PC-9 (cell line): ENCODE results near the gene KRTAP1-1. TPM values are rescaled to one million over a fixed set of nuclear protein-coding genes. Genes with fewer than 3 reads are reported as not detected.
"Not testable (repeated sequence)": the region's sequence is repeated elsewhere in the genome, so short reads cannot be mapped to it uniquely, and the experiment has no call there.

Source experiments
- BruUV-seq: library from RNA; stranded (reverse); fragments of 400-500 nt; replicated peaks from 2 replicates; lab custom pipeline; 2021; lab: Mats Ljungman, UMichigan
- CTCF ChIA-PET: fragments of 300-600 bp; sonication (Branson Sonifier 250); formaldehyde crosslinking; loops from one replicate; lab custom pipeline; 2022; ENCODE audit warnings: antibody characterized with exemption; lab: Charles Lee
- POLR2A ChIA-PET: fragments of 300-600 bp; sonication (Branson Sonifier 250); formaldehyde crosslinking; loops from one replicate; lab custom pipeline; 2022; ENCODE audit warnings: antibody characterized with exemption; ENCODE audit not compliant: unreplicated experiment; lab: Charles Lee
- DNase-seq, 2 experiments: peaks; one replicate each; pipeline versions ENCODE4 v3.0.0 to v3.0.0-alpha.2; 2015 to 2022; ENCODE audit warnings: mixed read lengths in 1 of 2
- H2AFZ ChIP-seq: fragments of 200-600 bp; sonication (generic); 2 replicates; pipeline ENCODE4 v1.8.1; 2017; ENCODE audit warnings: antibody characterized with exemption
- H3F3A ChIP-seq: fragments of 200-600 bp; sonication (generic); 2 replicates; pipeline ENCODE4 v1.8.1; 2017; ENCODE audit warnings: antibody characterized with exemption, mild to moderate bottlenecking, low read depth; ENCODE audit not compliant: insufficient read depth
- H3K27ac ChIP-seq: fragments of 200-600 bp; sonication (generic); 2 replicates; pipeline ENCODE4 v1.6.1; 2016; ENCODE audit warnings: mixed run types
- H3K27me3 ChIP-seq: fragments of 200-600 bp; sonication (generic); 2 replicates; pipeline ENCODE4 v1.6.1; 2016; ENCODE audit warnings: low read depth, mixed run types; ENCODE audit not compliant: insufficient read depth
- H3K36me3 ChIP-seq: fragments of 200-600 bp; sonication (generic); 2 replicates; pipeline ENCODE4 v1.6.1; 2016; ENCODE audit warnings: low read depth, mixed run types
- H3K4me1 ChIP-seq: fragments of 200-600 bp; sonication (generic); replicated peaks from 2 replicates; pipeline ENCODE4 v1.6.1; 2016; ENCODE audit warnings: mixed run types; ENCODE audit not compliant: insufficient read depth
- H3K4me2 ChIP-seq: fragments of 200-600 bp; sonication (generic); 2 replicates; pipeline ENCODE4 v1.6.1; 2017; ENCODE audit warnings: mixed run types
- H3K4me3 ChIP-seq: fragments of 200-600 bp; sonication (generic); 2 replicates; pipeline ENCODE4 v1.6.1; 2016; ENCODE audit warnings: mixed run types
- H3K79me2 ChIP-seq: fragments of 200-600 bp; sonication (generic); 2 replicates; pipeline ENCODE4 v1.6.1; 2017; ENCODE audit warnings: low read depth, mixed run types
- H3K9me2 ChIP-seq: fragments of 200-600 bp; sonication (generic); 2 replicates; pipeline ENCODE4 v1.8.1; 2017; ENCODE audit warnings: mild to moderate bottlenecking; ENCODE audit not compliant: insufficient read depth
- H3K9me3 ChIP-seq: fragments of 200-600 bp; sonication (generic); 2 replicates; pipeline ENCODE4 v1.8.1; 2016; ENCODE audit warnings: low read depth; ENCODE audit not compliant: insufficient read depth
- H4K20me1 ChIP-seq: fragments of 200-600 bp; sonication (generic); 2 replicates; pipeline ENCODE4 v1.8.1; 2017; ENCODE audit not compliant: insufficient read depth
- CTCF ChIP-seq: fragments of 200-600 bp; sonication (generic); conservative IDR thresholded peaks from 2 replicates; pipeline ENCODE4 v1.6.1; 2017; ENCODE audit warnings: mixed run types, antibody characterized with exemption, mild to moderate bottlenecking, moderate library complexity
- EZH2 ChIP-seq: fragments of 200-600 bp; sonication (generic); IDR thresholded peaks from 2 replicates; pipeline ENCODE4 v1.8.0; 2017; ENCODE audit warnings: antibody characterized with exemption, low read depth
- intact Hi-C: fragments of 100-400 bp; cut with micrococcal nuclease; formaldehyde crosslinking; loops from one replicate; pipeline ENCODE4 v1.10.0; 2022; ENCODE audit not compliant: unreplicated experiment
- total RNA-seq: library from RNA; stranded (reverse); gene quantifications from 2 replicates; pipeline ENCODE4 v1.2.3, GENCODE V29; 2021

Gene KRTAP1-1
- total RNA-seq, 1 experiment from 2014 or later, result not detected

GRCh38 chr17:41065829-41066624 is 24.8 kb upstream of the KRTAP1-1 start, which contains the start of gene KRTAP2-4:
TSS of gene KRTAP2-4 (minus strand) at chr17:41065879. CDS start at chr17:41065845, 34 bp downstream.
- peak in 1 of 2 experiments; percentile 63 for DNase-seq
- H3K27ac ChIP-seq, result peak within 1 kb of the TSS; percentile 42
- POLR2A ChIA-PET, result no interaction called here
- TF ChIP-seq EZH2 (no peak), CTCF (no peak)
- no TSS peak for BruUV-seq
- no peak within 1 kb of the TSS for H2AFZ ChIP-seq
- CTCF ChIA-PET, result no interaction called here
- H3K4me2 ChIP-seq, result peak within 1 kb of the TSS; percentile 4; the same call in 1 of the 2 replicates
- no peaks in the 10 kb centered on the region for H3K9me2 ChIP-seq
- peaks cover 32% of the 10 kb centered on the region for H3K4me1 ChIP-seq
- H3K79me2 ChIP-seq, result no peaks in the 10 kb centered on the region
- intact Hi-C loops, result loop anchor here (10.0 kb wide), 1 partner anchor 479 kb away; no protein-coding TSS in a partner anchor
- H3K36me3 ChIP-seq, result no peaks in the 10 kb centered on the region
- no peaks in the 10 kb centered on the region for H3K27me3 ChIP-seq
- H3K4me3 ChIP-seq, result no peak within 1 kb of the TSS
- no peaks in the 10 kb centered on the region for H3K9me3 ChIP-seq
- H3F3A ChIP-seq, result peaks cover 5% of the 10 kb centered on the region
- H4K20me1 ChIP-seq, result no peaks in the 10 kb centered on the region

GRCh38 chr17:41065016-41065689 is 23.9 kb upstream of the KRTAP1-1 start:
- POLR2A ChIA-PET, result interaction anchor here (0.6 kb wide), 1 partner anchor 500 kb away, joined by 3 read pairs; no protein-coding TSS in a partner anchor
- Histone ChIP-seq H3F3A (peaks cover 13% of the 10 kb centered on the region), H3K4me1 (peaks cover 40% of the 10 kb centered on the region)
- intact Hi-C loops, result loop anchor here (10.0 kb wide), 1 partner anchor 480 kb away; no protein-coding TSS in a partner anchor
- H3K9me2 ChIP-seq, CTCF ChIA-PET, BruUV-seq, H2AFZ ChIP-seq, H3K4me2 ChIP-seq, H3K36me3 ChIP-seq, H3K79me2 ChIP-seq, H3K9me3 ChIP-seq, H3K27me3 ChIP-seq, H4K20me1 ChIP-seq, H3K27ac ChIP-seq, H3K4me3 ChIP-seq: not testable (repeated sequence)
- peak in 1 of 2 experiments; percentile 34 for DNase-seq

- intact Hi-C loops, result loop anchor here (5.0 to 10.0 kb wide), 2 partner anchors 258 to 480 kb away; no protein-coding TSS in a partner anchor
- TF ChIP-seq EZH2 (no peak), CTCF (no peak)
- Histone ChIP-seq H3K36me3 (no peaks in the 10 kb centered on the region), H3K4me3 (no peak overlapping the region), H4K20me1 (no peaks in the 10 kb centered on the region), H3F3A (peaks cover 19% of the 10 kb centered on the region), H3K27ac (no peak overlapping the region), H2AFZ (no peak overlapping the region), H3K79me2 (no peaks in the 10 kb centered on the region), H3K4me1 (peaks cover 46% of the 10 kb centered on the region), H3K9me3 (no peaks in the 10 kb centered on the region), H3K27me3 (no peaks in the 10 kb centered on the region), H3K4me2 (no peak overlapping the region), H3K9me2 (no peaks in the 10 kb centered on the region)
- ChIA-PET POLR2A (no interaction called here), CTCF (interaction anchor here (0.7 kb wide), 1 partner anchor 43 kb away, joined by 3 read pairs; no protein-coding TSS in a partner anchor)
- no TSS peak for BruUV-seq
- DNase-seq, result no peak
These were observed 23.1 kb upstream of the KRTAP1-1 start for GRCh38 chr17:41064301-41064700.
